OCI-LY3 (cell line): ENCODE results near the gene ARHGAP35.

Source experiments
- EZH2phosphoT487 ChIP-seq: fragments of 200-600 bp; shearing (Covaris generic); IDR thresholded peaks from 2 replicates; pipeline ENCODE4 v1.6.1; 2018; ENCODE audit warnings: antibody characterized with exemption, mixed run types, low read depth
- TF ChIP-seq, protein P1 (sequence below): fragments of 200-600, 300-600 bp; sonication (generic); IDR thresholded peaks from 2 replicates; pipeline ENCODE4 v1.5.1; 2014; ENCODE audit warnings: antibody characterized with exemption, low read length, low read depth

DNA sequence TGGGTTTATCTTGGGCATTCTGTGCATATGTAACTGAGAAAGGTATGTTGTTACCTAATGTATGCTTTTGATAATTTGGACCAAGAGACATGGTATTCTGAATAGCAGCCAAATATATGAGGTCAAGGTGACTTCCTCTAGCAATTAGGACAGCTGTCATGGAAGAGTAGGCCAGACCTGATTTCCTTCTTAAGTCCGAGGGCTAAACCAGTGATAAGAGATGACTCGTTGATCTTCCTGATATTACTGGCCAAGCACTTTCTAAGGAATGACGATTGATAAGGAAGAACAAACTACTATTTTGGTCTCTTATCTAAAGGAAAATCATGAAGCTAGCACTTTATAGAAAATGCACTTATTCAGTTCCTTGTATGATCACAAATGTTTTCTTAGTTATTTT lies 42.7 kb downstream of the ARHGAP35 start:
- TF ChIP-seq, protein P1, sequence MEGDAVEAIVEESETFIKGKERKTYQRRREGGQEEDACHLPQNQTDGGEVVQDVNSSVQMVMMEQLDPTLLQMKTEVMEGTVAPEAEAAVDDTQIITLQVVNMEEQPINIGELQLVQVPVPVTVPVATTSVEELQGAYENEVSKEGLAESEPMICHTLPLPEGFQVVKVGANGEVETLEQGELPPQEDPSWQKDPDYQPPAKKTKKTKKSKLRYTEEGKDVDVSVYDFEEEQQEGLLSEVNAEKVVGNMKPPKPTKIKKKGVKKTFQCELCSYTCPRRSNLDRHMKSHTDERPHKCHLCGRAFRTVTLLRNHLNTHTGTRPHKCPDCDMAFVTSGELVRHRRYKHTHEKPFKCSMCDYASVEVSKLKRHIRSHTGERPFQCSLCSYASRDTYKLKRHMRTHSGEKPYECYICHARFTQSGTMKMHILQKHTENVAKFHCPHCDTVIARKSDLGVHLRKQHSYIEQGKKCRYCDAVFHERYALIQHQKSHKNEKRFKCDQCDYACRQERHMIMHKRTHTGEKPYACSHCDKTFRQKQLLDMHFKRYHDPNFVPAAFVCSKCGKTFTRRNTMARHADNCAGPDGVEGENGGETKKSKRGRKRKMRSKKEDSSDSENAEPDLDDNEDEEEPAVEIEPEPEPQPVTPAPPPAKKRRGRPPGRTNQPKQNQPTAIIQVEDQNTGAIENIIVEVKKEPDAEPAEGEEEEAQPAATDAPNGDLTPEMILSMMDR = no peak
- TF ChIP-seq EZH2phosphoT487 = no peak
